ENCODE data around the gene H3-3A. TPM values are rescaled to one million over a fixed set of nuclear protein-coding genes. Genes with fewer than 3 reads are reported as not detected.

H3-3A gene
- total RNA-seq = 85.4 and 165 TPM in 2 replicates

GRCh38 chr1:226062558-226063223 is at the start of gene H3-3A:
H3-3A (plus strand) TSS chr1:226062716; CDS start chr1:226064352, 1,636 bp downstream.

Other genes with a start within 250 kb of the H3-3A start
- gene TMEM63A, start 180.3 kb upstream of the H3-3A start, total RNA-seq = 9.4 and 19.4 TPM in 2 replicates
- gene LEFTY1, start 173.6 kb upstream of the H3-3A start, total RNA-seq = not detected in 2 replicates
- 38.6 and 48.1 TPM in 2 replicates for gene PYCR2, start 138.5 kb upstream of the H3-3A start, total RNA-seq
- under 0.01 TPM in 1 of 2 replicates, not detected in the other for gene LEFTY2, start 121.5 kb upstream of the H3-3A start, total RNA-seq
- gene SDE2, start 63.4 kb upstream of the H3-3A start, total RNA-seq = 29.3 and 38.2 TPM in 2 replicates
- gene ACBD3, start 124.0 kb downstream of the H3-3A start, total RNA-seq = 95.6 and 109 TPM in 2 replicates
- not detected in 2 replicates for gene MIXL1, start 160.9 kb downstream of the H3-3A start, total RNA-seq
- gene LIN9, start 246.4 kb downstream of the H3-3A start, total RNA-seq = 2.8 and 8.4 TPM in 2 replicates

All from regular cardiac myocyte (primary cell).